ENCODE data around the gene PHLPP1.

DNA sequence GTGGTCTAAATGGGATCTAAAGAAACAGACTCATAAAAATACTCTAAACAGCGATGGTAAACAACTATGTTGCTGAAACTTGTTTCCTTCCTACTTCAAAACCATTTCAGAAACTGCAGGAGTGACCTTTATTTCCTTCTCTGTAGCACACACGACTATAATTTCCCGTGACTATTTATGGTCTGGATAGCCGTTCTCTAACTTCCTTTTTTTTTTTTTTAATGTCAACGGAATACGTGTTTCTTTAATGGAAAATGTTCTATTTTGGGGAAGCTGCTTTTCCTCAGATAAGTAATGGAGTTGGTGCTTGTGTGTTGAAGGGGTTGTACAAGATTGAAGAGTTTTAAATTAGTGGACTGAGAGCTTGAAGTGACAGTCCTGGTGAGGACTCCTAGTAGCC is 224.1 kb downstream of the PHLPP1 start:
- TF ChIP-seq, protein P1, sequence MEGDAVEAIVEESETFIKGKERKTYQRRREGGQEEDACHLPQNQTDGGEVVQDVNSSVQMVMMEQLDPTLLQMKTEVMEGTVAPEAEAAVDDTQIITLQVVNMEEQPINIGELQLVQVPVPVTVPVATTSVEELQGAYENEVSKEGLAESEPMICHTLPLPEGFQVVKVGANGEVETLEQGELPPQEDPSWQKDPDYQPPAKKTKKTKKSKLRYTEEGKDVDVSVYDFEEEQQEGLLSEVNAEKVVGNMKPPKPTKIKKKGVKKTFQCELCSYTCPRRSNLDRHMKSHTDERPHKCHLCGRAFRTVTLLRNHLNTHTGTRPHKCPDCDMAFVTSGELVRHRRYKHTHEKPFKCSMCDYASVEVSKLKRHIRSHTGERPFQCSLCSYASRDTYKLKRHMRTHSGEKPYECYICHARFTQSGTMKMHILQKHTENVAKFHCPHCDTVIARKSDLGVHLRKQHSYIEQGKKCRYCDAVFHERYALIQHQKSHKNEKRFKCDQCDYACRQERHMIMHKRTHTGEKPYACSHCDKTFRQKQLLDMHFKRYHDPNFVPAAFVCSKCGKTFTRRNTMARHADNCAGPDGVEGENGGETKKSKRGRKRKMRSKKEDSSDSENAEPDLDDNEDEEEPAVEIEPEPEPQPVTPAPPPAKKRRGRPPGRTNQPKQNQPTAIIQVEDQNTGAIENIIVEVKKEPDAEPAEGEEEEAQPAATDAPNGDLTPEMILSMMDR (conservative IDR thresholded peaks at IDR 0.05 in 1 of 2, IDR thresholded peaks at IDR 0.05 in 1 of 2; ENCODE audit: low read depth in 1 of 2, low read length in 2 of 2): no peak
- TF ChIP-seq EZH2 (IDR thresholded peaks at IDR 0.05; ENCODE audit: low read length, missing control alignments): no peak
